ENCODE data around the gene POU2AF2.

The POU2AF2 gene

GRCh38 chr11:111307472-111308108 is 62.1 kb downstream of the POU2AF2 start:
- no peak for DNase-seq (ENCODE audit: low read depth)
- TF ChIP-seq CTCF (conservative IDR thresholded peaks at IDR 0.05; ENCODE audit: control insufficient read depth, insufficient read depth, low read depth, low read length), result no peak
- no peak overlapping the region for H3K4me3 ChIP-seq (ENCODE audit: control insufficient read depth, low read depth, low read length)

- H3K4me3 ChIP-seq (ENCODE audit: control insufficient read depth, low read depth, low read length), result no peak overlapping the region
- TF ChIP-seq CTCF (conservative IDR thresholded peaks at IDR 0.05; ENCODE audit: control insufficient read depth, insufficient read depth, low read depth, low read length), result no peak
- DNase-seq (ENCODE audit: low read depth), result no peak
These were observed 62.6 kb downstream of the POU2AF2 start for GRCh38 chr11:111308140-111308539.

- TF ChIP-seq CTCF (conservative IDR thresholded peaks at IDR 0.05; ENCODE audit: control insufficient read depth, insufficient read depth, low read depth, low read length), result no peak
- no peak overlapping the region for H3K4me3 ChIP-seq (ENCODE audit: control insufficient read depth, low read depth, low read length)
- DNase-seq (ENCODE audit: low read depth), result no peak
These were observed 63.8 kb downstream of the POU2AF2 start for GRCh38 chr11:111309215-111309915.

GRCh38 chr11:111310088-111310487 is 64.6 kb downstream of the POU2AF2 start:
- TF ChIP-seq CTCF (conservative IDR thresholded peaks at IDR 0.05; ENCODE audit: control insufficient read depth, insufficient read depth, low read depth, low read length), result no peak
- H3K4me3 ChIP-seq (ENCODE audit: control insufficient read depth, low read depth, low read length), result no peak overlapping the region
- DNase-seq (ENCODE audit: low read depth), result no peak

- no peak for TF ChIP-seq CTCF (conservative IDR thresholded peaks at IDR 0.05; ENCODE audit: control insufficient read depth, insufficient read depth, low read depth, low read length)
- H3K4me3 ChIP-seq (ENCODE audit: control insufficient read depth, low read depth, low read length), result no peak overlapping the region
These were observed 65.2 kb downstream of the POU2AF2 start for GRCh38 chr11:111310723-111311122.

GRCh38 chr11:111312076-111312475 is 66.6 kb downstream of the POU2AF2 start:
- DNase-seq (ENCODE audit: low read depth), result no peak
- TF ChIP-seq CTCF (conservative IDR thresholded peaks at IDR 0.05; ENCODE audit: control insufficient read depth, insufficient read depth, low read depth, low read length), result no peak
- H3K4me3 ChIP-seq (ENCODE audit: control insufficient read depth, low read depth, low read length), result no peak overlapping the region

More at GRCh38 chr11:111310723-111311122, 65.2 kb downstream of the POU2AF2 start:
- no peak for DNase-seq (ENCODE audit: low read depth)
